ENCODE measurements around the gene SH3RF3.

- no peak for TF ChIP-seq POLR2A (IDR thresholded peaks at IDR 0.05)
- no peak for TF ChIP-seq CTCF (IDR thresholded peaks at IDR 0.05)
Observed at GRCh38 chr2:109508556-109508955, 379.6 kb downstream of the SH3RF3 start.
